A549 treated with AZD2906 at 1 μM for 4 hours (cell line): ENCODE data around the gene MANSC4. TPM values are rescaled to one million over a fixed set of nuclear protein-coding genes. Genes with fewer than 3 reads are reported as not detected.

Experiments used
- total RNA-seq: library from RNA; stranded (reverse); fragments of 200-300 nt; extraction: Qiagen RNA extraction; gene quantifications from 5 replicates; pipeline ENCODE4 v1.2.3, GENCODE V29; 2022

The MANSC4 gene
- total RNA-seq, result not detected in 5 replicates

DNA sequence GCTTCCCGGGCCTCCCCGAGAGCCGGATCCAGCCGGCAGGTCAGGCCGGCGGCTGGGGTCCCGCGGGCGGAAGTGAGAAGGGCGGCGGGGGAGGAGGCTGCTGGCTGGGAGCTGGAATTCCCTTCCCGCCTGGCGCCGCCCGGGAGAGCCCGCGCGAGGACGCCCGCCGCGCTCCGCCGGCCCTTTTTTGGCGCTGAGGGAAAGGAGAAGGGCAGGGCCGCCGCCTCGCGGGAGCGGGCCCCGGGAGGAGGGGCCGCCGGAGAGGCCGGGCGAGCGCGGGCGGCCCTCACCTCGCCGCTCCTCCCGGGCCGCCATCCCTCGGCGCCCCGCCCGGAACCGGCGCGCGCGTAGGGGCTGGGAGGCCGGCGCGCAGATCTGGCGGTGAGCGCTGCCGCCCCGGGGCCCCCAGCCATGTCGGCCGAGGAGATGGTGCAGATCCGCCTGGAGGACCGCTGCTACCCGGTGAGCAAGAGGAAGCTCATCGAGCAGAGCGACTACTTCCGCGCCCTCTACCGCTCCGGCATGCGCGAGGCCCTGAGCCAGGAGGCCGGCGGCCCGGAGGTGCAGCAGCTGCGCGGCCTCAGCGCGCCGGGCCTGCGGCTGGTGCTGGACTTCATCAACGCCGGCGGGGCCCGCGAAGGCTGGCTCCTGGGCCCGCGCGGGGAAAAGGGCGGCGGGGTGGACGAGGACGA lies at the start of gene MANSC4, which contains the start of gene KLHL42:
TSS of gene MANSC4 (minus strand) at position 317 of the 692 bp plus-strand sequence. CDS start 8,960 bp downstream, outside the sequence.
TSS of gene KLHL42 (plus strand) at position 314 of the 692 bp plus-strand sequence. CDS start at position 412, 98 bp downstream.

Other genes with a start within 250 kb of the MANSC4 start
- 0.14 to 0.52 TPM (median 0.30 TPM) in 5 replicates for gene REP15, start 83.8 kb downstream of the MANSC4 start, total RNA-seq
- gene MRPS35, start 69.4 kb downstream of the MANSC4 start, total RNA-seq, result 86.8 to 100 TPM (median 89.2 TPM) in 5 replicates
- 16.8 to 19.4 TPM (median 18.6 TPM) in 5 replicates for gene KLHL42, start within 50 bp of the MANSC4 start, total RNA-seq
- gene PTHLH, start 192.5 kb upstream of the MANSC4 start, total RNA-seq, result 10.6 to 14.2 TPM (median 12.9 TPM) in 5 replicates